Measurements from ENCODE around the gene ZFYVE21.

The ZFYVE21 gene

DNA sequence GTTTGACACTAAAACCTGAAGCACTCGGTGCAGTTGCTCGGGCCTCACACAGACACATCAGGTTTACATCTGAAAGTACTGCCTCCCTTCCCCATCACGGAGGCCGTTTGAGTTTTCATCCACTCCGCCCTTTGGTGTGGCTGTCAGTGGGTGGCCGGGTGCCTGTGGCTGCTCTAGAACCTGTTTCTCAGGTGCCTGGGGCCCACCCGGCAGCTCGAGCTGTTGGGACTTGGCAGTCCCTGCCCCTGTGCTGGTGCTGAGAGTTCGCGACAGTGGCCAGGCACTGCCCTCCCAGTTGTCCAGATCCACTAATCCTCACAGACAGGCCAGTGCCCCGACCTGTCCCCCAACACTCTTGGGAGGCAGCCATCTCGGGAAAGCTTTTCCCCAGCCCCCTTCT, 22.7 kb upstream of the ZFYVE21 start:
- DNase-seq = no peak

DNA sequence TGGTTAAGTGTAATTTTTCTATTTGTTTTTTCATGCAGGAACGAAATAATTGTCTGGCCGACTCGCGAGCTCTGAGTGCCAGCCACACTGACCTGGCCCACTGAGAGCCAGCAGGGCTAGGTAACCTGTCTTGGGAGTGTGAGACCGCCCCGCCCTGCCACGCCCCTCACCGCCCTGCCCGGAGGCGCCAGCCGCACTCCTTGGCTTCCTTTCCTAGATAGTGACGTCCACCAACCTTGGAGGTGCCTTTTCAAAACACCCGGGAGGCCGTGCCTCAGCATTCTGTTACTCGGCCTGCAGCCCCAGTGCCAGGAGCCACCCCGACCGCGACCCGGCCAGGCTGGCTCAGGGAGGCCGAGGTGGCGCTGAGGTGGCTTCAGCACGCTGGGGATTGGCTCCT, 22.1 kb upstream of the ZFYVE21 start:
- no peak for DNase-seq

DNA sequence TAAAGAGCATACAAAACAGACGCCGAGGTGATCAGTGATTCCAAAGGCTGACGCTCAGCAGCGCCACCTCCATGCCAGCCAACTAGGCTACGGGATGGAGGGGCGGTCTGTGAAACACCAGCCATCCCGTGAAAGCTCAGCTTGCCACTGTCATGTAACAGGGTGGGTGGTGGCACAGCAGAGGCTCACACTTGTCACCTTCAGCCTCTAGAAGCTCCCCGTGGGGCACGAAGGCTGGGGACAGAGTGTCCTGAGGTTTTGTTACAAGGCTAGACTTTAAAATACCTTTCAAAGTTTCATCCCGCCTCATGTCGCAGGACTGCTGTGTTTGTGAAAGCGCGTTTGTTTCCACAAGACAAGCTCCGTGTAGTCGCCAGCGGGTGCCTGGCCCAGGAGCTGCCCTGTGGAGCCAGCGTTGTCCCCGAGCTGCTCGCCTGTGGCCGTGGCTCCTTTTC, 21.0 kb upstream of the ZFYVE21 start:
- no peak for DNase-seq

DNA sequence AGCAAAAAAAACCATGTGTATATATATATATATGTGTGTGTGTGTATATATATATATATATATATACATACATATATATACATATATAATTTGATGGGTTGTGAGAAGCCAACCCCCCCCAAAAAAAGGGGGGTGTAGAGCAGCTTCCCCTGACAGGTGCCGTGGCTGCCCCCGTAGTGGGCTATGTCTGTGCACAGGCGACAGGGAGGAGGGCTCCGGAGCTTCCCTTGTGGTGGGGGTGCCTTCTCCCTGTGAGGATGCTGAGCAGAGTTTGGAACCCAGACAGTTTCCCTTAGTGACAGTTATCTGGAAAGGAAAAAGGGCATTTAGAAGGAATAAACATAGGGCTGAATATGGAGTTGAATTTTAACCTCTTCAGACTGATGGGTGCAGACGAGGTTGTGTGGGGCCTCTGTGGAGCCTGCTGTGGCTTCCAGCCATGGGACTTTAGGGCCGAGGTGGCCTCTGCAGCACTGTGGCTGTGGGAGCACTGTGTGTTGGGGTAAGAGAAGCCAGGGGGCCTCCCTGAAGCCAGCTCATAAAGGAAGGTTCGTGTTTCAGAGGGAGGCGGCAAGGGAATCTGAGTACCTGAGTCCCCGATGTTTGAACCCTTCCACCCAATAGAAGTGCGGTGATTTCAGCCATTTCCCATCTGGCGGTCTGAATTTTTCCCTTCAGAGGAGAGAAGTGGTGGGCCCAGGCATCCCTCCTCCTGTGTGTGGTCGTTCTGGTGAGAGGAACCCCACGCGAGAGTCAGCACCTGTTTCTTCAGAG, 20.1 kb upstream of the ZFYVE21 start:
- peak; percentile 17 for DNase-seq

DNA sequence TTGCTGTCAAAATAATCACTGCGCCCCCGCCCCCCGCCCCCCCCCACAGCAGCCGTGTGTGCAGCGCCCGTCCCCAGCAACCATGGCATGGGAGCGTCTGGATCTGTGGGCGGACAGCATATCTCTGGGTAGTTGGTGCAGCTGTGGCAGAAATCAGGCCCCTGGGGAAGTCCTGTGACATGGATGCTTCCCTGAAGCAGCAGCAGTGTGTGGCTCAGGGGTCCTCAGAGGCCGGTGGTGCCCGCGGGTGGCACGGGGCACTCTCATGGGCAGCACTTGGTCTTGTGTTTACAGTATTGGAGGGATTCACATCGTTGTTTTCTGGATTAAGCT, 19.6 kb upstream of the ZFYVE21 start:
- DNase-seq = no peak

DNA sequence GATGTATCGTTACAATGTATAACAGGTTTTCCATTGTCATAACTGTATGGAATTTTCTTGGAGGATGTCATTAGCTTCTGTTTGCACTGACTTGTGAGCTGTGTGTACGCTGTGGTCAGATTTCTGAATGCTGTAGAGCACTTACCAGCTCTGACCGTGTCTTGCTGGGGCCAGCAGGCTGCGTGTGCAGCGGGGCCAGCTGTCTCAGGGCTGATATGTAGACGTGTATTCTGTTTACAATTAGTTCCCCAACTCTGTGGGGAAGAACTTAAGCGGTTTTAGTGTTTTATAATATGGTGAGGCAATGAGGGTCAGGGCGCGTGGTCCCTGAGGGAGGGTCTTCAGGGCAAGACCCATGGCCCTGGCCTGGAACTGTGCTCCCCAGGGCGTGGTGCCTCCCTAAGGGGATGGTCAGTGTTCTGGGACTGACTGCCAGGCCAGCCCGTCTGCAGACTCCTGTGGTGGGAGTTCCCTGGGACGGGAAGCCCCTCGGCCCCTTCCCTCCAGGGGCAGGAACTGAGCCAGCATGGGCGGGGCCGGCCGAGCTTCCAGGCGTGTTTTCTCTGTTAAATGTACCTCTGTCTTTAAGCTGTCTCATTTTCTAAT, 19.0 kb upstream of the ZFYVE21 start:
- DNase-seq = no peak

DNA sequence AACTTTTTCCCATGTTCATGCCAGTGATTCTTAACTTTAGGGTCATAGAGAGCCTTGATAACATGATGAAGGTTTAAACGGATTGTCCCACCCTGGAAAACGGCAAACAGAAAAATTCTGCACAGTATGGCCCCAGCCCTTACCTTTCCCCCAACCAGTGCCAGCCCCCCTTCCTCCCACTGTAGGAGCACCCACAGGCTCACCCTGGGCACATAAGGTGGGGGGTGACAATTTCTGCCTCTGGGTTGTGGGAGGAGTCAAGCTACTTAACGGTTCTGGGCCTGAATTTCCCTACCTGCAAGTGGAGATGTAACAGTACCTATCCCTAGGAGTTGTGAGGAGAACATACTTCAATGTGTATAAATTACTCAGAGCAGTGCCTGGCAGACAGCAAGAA, 18.4 kb upstream of the ZFYVE21 start:
- no peak for DNase-seq

DNA sequence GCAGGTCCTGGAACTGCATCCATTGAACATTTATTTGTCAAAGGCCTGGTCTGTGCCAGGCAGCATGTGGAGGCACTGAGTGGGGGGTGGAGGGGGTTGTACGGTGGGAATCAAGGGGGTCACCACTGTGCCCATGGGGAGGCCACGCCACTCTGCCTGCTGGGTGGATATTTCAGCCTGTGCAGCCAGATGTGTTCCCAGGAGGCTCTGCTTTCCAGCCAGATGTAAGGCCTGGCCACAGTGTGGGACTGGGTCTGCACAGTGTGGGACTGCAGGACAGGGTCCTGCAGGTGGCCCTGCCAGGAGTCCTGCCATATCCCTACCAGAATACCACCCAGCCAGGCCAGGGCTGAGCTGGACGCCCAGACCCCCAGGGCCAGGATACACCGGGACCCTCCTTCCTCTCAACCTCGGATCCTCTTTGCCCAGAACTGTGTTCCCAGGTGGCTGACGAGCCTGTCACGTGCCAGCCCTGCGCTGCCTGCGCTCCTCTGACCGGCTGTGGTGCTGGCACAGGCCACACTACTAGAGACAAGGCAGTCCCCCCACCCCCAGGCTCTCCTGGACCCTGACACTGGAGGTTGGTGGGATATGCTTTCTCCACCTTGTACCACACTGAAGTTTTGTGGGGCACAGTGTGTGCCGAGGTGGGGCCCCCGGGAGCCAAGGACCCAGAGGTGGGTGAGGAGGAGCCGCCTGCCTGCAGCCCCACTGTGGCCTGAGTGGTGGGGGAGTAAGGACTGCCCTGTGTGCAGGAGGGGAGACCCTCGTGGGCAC, 17.8 kb upstream of the ZFYVE21 start:
- no peak for DNase-seq

DNA sequence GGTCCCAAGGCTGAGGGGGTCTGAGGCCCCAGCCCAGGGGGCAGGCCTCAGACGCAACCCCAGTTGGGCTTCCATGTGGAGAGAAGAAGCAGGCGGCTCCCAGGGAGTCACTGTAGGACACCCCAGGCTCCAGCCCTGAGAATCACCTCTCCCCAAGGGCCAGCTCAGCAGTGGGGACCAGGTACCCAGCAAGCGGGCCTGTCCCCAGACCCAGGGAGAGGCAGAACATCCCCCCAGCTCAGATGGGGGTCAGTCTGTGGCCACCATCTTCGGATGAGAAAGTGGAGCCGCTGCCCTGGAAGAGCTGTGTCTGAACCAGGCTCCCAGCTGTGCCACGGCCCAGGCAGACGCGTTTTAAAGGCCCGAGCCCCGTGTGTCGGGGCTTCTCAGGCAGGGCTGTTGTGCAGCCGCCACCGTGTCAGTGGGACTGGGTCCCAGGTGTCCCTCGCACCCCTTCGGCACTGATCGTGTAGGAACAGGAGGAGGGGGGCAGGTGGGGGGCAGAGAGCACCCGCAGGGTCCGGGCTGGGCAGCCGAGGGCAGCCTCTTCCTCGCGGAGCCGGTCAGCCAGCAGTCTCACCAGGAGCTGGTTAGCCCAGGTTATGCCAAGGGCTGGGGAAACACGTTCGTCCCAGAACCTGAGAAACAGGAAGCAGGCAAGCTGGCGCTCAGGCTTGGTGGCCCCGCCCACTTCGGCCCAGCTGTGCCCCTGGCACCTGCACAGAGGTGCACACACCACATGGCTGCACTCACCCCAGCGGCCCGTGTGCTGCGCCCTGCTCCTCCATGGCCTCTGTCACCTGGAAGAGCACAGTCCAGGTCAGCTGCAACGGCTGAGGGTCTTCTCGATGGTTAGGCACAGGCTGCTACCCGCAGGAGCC, 17.0 kb upstream of the ZFYVE21 start:
- DNase-seq = peak; percentile 16

DNA sequence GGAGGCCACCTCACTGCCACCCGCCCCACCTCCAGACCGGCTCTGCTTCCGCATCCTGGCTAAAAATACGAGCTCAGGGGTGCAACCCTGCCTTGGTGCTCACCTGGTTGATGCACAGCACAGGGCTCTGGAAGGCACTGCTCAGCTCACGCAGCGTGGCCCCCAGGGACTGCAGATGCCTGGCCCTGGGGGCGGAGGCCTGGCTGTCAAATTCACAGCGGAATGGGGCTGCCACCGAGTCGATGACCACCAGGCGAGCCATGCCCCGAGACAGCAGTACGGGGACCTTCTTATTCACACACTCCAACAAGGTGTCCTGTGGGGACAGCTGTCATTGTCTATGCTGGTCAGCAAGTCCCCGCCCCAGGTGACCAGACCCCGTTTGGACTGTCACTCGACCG, 16.3 kb upstream of the ZFYVE21 start:
- DNase-seq = no peak

DNA sequence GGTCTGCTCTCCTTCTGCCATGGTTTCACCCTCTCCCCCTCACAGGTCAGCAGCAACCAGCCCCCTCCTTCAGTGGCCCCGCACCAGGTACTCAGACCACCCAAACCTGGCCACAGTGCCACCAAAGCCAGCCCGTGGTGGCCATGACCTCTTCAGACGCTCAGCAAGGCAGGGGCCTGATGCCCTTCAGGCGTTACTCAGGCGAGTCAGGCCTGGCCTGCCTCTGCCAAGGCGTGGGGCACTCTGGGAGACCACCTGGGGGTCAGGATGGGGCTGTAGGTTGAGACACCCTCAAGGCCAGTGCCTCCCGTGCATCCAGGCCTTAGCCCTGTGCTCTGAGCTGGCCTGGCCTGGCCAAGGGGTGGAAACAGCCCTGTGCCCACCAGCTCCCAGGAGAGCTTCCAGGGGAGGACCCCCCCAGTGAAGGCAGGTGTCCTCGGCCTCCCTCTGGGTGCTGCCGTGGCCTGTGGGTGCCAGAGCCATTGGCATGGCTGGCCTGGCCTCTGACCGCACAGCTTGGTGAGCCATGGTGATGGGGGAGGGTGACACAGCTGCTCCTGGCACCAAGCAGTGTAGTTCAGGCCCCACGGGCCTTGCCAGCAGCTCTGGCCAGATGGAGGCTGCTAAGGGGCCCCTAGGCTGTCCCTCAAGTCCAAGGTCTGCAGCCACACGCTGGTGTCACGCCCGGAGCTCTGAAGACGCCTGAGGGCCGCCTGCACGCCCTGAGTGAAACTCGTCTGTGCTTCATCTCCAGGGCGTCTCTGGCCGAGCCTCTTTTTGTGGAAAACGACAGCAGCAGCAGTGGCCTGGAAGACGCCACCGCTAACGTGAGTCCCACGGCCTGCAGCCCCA, 15.5 kb upstream of the ZFYVE21 start:
- DNase-seq = no peak

DNA sequence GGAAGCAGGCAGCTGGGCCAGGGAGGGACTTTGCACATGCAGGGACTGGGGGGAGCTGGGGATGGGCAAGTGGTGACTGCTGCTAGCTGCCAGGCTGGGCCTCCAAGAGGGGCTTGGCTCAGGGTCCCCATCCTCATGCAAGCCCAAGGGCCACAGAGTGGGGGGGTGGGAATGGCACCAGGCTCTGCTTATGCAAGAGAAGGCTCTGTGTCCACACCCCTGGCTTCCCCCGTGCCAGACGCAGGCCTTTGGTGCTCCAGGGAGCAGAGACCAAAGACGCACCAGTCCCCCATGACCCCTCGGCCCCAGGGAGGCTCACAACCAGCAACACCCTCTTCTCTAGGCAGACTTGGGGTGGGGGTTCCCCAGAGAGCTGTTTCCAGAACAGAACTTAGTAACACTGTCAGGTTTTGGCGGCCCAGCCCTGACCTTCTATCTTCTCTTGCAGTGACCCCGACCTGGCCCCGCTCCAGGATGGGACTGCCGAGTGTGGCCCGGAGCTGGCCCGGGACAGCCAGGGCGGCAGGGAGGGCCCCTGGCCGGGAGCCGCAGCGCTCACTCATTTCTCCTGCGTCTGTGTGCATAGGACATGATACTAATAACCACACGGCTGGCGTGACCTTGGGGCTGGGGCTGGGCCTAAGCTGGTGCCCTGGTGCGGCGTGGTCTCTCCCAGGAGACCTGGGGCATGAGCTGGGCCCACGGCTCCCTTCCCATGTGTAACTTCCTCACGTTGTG, 14.7 kb upstream of the ZFYVE21 start:
- no peak for DNase-seq

DNA sequence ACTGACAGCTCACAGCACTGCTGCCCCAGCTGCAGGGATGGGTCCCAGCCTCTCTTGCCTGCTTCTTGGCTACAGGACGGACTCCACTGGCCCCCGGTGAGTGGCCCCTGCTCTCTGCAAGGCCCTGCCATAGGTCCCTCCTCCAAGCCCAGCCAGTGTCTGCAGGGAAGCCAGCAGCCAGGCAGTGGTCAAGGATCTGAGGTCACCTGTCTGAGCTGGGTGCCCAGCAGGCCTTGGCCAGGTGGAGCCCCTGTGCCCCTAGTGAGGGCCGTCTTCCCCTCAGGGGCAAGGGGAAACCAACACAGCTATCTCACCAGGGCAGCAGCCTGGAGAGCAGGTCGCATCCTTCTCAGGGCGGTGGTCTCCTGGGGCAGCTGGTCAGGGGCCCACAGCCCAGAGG, 13.5 kb upstream of the ZFYVE21 start:
- no peak for DNase-seq

DNA sequence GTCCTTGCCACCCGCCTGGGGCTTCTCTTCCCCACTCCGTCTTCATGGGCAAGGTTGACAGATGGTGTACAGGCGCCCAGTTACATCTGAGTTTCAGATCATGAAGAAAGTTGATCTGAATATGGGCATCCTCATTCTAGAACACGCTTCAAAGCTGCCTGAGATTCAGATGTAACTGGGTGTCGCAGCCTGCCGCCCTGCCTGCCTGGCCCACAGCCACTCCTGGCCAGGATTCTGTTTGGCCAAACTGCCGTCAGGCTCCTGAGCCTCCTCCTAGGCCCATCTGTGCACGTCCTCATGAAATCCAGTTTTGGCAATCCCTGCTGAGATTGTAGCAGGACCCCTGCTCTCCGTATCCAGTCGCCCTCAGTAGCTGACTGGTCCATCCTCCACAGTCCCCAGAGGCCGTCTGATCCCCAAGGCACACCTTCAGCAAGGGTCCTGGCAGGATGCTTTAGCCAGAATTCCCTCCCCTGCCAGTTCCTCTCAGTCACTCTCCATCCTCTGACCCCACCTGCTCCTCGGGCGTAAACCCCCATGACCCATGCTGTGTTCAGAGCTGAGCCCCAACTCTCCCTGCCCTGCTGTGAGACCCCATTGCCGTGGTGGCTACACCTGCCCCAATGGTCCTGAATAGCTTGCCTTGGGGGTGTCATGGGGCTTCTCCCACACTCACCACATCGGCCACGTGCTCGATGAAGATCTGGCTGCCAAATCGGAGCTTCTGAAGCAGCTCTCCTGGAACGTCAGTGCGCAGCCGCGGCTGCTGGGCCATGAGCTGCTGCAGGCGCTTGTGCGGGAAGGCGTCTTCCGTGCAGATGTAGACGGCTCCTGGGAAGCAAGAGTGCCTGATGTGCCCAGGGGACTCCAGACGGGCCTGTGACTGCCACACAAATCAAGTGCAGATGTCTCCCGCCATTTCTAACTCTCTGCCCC, 12.8 kb upstream of the ZFYVE21 start:
- DNase-seq = no peak

DNA sequence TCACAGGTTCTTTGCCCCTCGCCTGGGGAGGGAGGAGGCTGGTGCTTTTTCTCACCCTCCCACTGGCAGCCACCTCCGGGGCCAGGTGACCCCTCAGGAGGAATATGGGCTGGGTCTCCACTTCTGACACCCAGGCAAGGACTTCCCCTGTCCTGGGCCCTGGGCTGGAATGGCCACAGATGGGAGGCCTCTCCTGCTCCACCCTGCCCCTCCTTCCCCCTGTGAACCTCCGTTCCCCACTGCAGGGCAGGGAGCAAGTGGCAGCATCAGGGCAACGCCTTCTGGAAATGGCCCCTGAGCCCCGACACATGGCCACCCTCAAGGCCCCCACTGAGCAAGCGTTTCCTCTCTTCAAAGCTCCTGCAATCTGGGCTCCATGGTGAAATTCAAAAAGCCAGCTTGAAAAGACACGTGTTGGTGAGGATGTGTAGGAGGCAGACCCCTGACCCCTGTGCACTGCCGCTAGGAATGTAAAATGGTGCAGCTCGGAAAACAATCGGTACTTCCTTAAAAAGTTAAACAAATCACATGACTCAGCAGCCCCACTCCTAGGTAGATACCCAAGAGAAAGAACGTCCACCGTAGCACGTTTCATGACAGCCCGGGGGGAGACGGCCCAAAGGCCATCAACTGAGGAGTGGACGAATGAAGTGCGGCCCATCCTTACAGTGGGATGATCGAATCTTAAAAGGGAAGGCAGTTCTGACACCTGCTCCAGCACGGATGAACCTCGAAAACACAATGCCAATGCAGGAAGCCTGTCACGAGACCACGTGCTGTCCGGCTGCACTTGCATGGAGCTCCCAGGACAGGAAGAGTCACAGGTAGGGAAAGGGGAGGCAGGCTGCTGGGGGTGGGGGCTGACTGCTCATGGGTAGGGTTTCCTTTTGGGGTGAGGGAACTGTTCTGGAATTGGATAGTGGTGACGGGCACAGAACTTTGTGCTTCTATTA, 11.9 kb upstream of the ZFYVE21 start:
- no peak for DNase-seq

DNA sequence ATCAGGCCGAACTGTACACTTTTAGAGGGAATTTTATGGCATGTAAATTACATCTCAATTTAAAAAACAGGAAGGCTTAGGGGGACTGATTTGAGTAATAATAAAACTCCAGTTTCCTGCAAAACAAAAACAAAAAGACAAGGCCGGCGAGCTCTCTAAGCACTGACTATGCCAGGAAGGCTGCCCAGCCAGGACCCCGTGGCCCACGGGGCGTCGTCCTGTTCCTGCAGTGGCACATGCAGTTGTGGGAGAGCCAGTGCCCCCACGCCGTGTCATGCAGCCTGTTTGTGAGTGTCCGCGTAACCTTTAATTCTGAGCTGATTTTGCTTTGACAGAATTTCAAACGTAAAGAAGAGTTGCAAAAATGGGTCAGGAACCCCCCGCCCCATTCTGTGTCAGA, 10.9 kb upstream of the ZFYVE21 start:
- no peak for DNase-seq

DNA sequence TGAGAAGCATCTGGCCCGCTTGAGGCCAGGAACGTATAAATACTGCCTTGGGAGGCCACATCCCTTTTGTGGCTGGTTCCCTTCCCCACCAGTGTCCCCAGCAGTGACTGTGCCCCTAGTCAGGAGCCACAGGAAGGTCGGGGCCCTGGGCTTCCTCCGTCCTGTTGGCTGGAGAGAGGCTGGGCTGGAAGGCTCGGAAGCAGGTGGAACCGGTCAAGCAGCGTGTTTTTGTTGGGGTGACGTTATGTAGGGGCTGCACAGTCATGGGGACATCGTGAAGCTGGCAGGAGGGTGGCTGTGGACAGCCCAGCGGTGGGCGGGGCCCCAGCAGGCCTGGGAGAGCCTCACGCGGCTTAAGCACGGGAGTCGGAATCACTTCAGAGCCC, 10.5 kb upstream of the ZFYVE21 start:
- no peak for DNase-seq

DNA sequence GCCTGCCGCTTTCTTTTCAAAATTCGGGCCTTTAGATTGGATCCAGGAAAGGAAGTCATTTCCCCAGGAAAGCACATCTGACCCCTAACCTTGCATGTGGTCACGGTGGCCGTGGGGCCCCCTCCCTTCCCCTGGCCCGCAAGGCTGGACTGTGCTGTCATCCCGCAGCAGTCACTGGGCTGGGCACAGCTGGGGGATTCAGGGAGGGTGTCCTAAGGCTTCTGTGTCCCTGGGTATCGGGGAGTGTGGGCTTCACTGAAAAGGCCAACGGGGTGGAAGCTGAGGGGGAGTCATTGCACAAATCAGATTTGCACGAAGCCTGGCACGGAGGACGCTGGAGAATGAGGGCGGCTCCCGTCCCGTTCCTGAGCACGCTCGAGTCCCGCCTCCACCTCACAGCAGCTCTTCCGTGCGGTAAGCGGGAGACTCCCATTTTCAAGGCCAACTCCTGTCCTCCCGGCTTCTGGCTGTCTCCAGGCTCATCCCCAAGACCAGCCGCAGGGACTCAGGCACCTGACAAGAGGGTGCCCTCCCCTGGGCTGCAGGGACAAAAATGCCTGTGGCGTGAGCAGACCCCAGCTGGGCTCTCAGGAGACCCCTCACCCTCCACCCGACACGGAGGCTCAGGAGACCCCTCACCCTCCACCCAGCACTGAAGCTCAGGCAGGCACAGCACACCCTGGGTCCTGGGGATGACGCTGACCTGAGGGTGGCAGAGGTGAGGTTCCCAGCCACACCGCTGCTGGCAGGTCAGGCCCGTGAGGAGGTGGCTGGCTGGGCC, 9.9 kb upstream of the ZFYVE21 start:
- DNase-seq = no peak

Measured in NCI-H2171 (cell line).